ENCODE results near the gene MORN1. TPM values are rescaled to one million over a fixed set of nuclear protein-coding genes. Genes with fewer than 3 reads are reported as not detected.

Gene MORN1
- total and polyA plus RNA-seq, 12 donors, result 1.2 to 7.6 (median 5.2) TPM

- Histone ChIP-seq H3K36me3 (no peaks in the 10 kb centered on the region), H3K4me3 (no peak overlapping the region), H3K27me3 (peaks cover 0 to 25% (median 0%) of the 10 kb centered on the region in 7 donors), H3K4me1 (peaks cover 13 to 36% (median 28%) of the 10 kb centered on the region in 9 donors), H3K9me3 (peaks cover 0 to 3% (median 0%) of the 10 kb centered on the region in 11 donors), H3K27ac (no peak overlapping the region)
- TF ChIP-seq CTCF (IDR thresholded peaks at IDR 0.05), result no peak
- ATAC-seq, result no peak
- DNase-seq, result no peak
- intact Hi-C loops (cut with DNase I), result loop anchor here in 3 of 10 donors (5.0 to 10.0 kb wide), 3 partner anchors 48 to 58 kb away; no protein-coding TSS in a partner anchor
- WGBS, 2 donors, result 90 to 91% methylated on average over 18 of the region's 18 CpGs
Measured at GRCh38 chr1:2324553-2325366, 66.6 kb downstream of the MORN1 start.

GRCh38 chr1:2323451-2323974 is 67.8 kb downstream of the MORN1 start:
- WGBS, 2 donors, result 87 to 90% methylated on average over 15 to 16 of the region's 16 CpGs
- intact Hi-C loops (cut with DNase I), result loop anchor here in 2 of 10 donors (5.0 to 10.0 kb wide), 2 partner anchors 51 to 59 kb away; no protein-coding TSS in a partner anchor
- H3K27ac ChIP-seq, result peak overlapping the region in 1 of 10 donors; percentile 82

GRCh38 chr1:2322581-2323211 is 68.7 kb downstream of the MORN1 start:
- Histone ChIP-seq H3K27me3 (peaks cover 0 to 25% (median 0%) of the 10 kb centered on the region in 7 donors), H3K9me3 (peaks cover 0 to 3% (median 0%) of the 10 kb centered on the region in 11 donors), H3K36me3 (no peaks in the 10 kb centered on the region), H3K4me1 (peaks cover 16 to 56% (median 37%) of the 10 kb centered on the region in 9 donors), H3K27ac (peak overlapping the region; percentile 40 to 82 (median 66)), H3K4me3 (peak overlapping the region in 7 of 10 donors; percentile 4 to 42 (median 23))
- ATAC-seq (peak; percentile 4 to 39 (median 23)), DNase-seq (no peak)
- intact Hi-C loops (cut with DNase I), result loop anchor here in 2 of 10 donors (5.0 to 10.0 kb wide), 2 partner anchors 52 to 60 kb away; no protein-coding TSS in a partner anchor
- TF ChIP-seq CTCF (IDR thresholded peaks at IDR 0.05), result peak in 1 of 9 donors; percentile 5
- WGBS, 2 donors, result 70 to 79% methylated on average over 41 of the region's 41 CpGs

More at GRCh38 chr1:2323451-2323974, 67.8 kb downstream of the MORN1 start:
- no peak for TF ChIP-seq CTCF (IDR thresholded peaks at IDR 0.05)
- no peak for DNase-seq
- Histone ChIP-seq H3K4me3 (no peak overlapping the region), H3K4me1 (peaks cover 15 to 47% (median 31%) of the 10 kb centered on the region in 9 donors), H3K27me3 (peaks cover 0 to 25% (median 0%) of the 10 kb centered on the region in 7 donors), H3K36me3 (no peaks in the 10 kb centered on the region), H3K9me3 (peaks cover 0 to 3% (median 0%) of the 10 kb centered on the region in 11 donors)
- ATAC-seq, result no peak
